ENCODE measurements around the gene NR1I3. TPM values are rescaled to one million over a fixed set of nuclear protein-coding genes. Genes with fewer than 3 reads are reported as not detected.
"Not testable (repeated sequence)": the region's sequence is repeated elsewhere in the genome, so short reads cannot be mapped to it uniquely, and the experiment has no call there.

The NR1I3 gene
- total and polyA plus RNA-seq, 2 experiments from 2014 or later = 0.50 TPM; not detected in 1

DNA sequence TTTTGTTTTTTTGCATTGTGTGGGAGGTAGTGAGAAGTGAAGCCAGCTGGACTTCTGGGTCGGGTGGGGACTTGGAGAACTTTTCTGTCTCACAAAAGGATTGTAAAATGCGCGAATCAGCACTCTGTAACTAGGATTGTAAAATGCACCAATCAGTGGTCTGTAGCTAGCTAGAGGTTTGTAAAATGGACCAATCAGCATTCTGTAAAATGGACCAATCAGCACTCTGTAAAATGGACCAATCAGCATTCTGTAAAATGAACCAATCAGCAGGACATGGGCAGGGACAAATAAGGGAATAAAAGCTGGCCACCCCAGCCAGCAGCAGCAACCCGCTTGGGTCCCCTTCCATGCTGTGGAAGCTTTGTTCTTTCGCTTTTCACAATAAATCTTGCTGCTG lies 12.1 kb upstream of the NR1I3 start:
- H3K27ac Mint-ChIP-seq, ATAC-seq: not testable (repeated sequence)

GRCh38 chr1:161244888-161245287 lies 6.9 kb upstream of the NR1I3 start:
- H3K27me3 Mint-ChIP-seq (ENCODE audit: insufficient read depth, low read depth, poor library complexity) = peaks cover 2% of the 10 kb centered on the region
- H3F3A ChIP-seq (replicated peaks; ENCODE audit: low read depth) = no peaks in the 10 kb centered on the region
- peaks cover 3% of the 10 kb centered on the region; the same call in 1 of the 2 replicates for H3K9me2 ChIP-seq (ENCODE audit: insufficient read depth)
- TF ChIP-seq POLR2AphosphoS5 (IDR thresholded peaks at IDR 0.05; ENCODE audit: low read depth) (no peak), ETS1 (IDR thresholded peaks at IDR 0.05) (no peak), CTCF (conservative IDR thresholded peaks at IDR 0.05; ENCODE audit: low read depth in 2 of 2) (no peak), STAT1 (IDR thresholded peaks at IDR 0.05; ENCODE audit: unreplicated experiment) (no peak), REST (IDR thresholded peaks at IDR 0.05; ENCODE audit: unreplicated experiment) (no peak)
- no peak overlapping the region for H3K27ac Mint-ChIP-seq
- H3K36me3 ChIP-seq (ENCODE audit: insufficient read depth) = no peaks in the 10 kb centered on the region
- peaks cover 2% of the 10 kb centered on the region; the same call in 1 of the 3 replicates for H3K9me3 Mint-ChIP-seq
- ATAC-seq (no peak), DNase-seq (ENCODE audit: low spot score) (no peak)
- H2AFZ ChIP-seq = no peak overlapping the region
- no peaks in the 10 kb centered on the region for H3K79me2 ChIP-seq (replicated peaks; ENCODE audit: insufficient read depth)
- no peaks in the 10 kb centered on the region for H3K27me3 ChIP-seq (ENCODE audit: insufficient read depth)
- H3K4me3 Mint-ChIP-seq = no peak overlapping the region
- no peaks in the 10 kb centered on the region for H3K4me1 Mint-ChIP-seq
- H3K4me1 ChIP-seq (ENCODE audit: insufficient read depth) = no peaks in the 10 kb centered on the region
- H3K27ac ChIP-seq (ENCODE audit: low read depth) = no peak overlapping the region
- H3K4me3 ChIP-seq = no peak overlapping the region
- no peak overlapping the region for H3K4me2 ChIP-seq
- H4K20me1 ChIP-seq (replicated peaks; ENCODE audit: insufficient read depth) = no peaks in the 10 kb centered on the region
- H3K36me3 Mint-ChIP-seq (ENCODE audit: low read depth) = no peaks in the 10 kb centered on the region

More for the DNA sequence above, 12.1 kb upstream of the NR1I3 start:
- not testable (repeated sequence) for H3K4me1 ChIP-seq (ENCODE audit: insufficient read depth); H3K9me2 ChIP-seq (ENCODE audit: insufficient read depth); H3K4me3 Mint-ChIP-seq; H3F3A ChIP-seq (replicated peaks; ENCODE audit: low read depth); H3K4me3 ChIP-seq; H3K4me1 Mint-ChIP-seq; H3K27me3 ChIP-seq (ENCODE audit: insufficient read depth); H3K36me3 ChIP-seq (ENCODE audit: insufficient read depth); H3K27me3 Mint-ChIP-seq (ENCODE audit: insufficient read depth, low read depth, poor library complexity); H3K4me2 ChIP-seq; H3K79me2 ChIP-seq (replicated peaks; ENCODE audit: insufficient read depth); H4K20me1 ChIP-seq (replicated peaks; ENCODE audit: insufficient read depth); H3K9me3 Mint-ChIP-seq; DNase-seq (ENCODE audit: low spot score); H3K36me3 Mint-ChIP-seq (ENCODE audit: low read depth); H3K27ac ChIP-seq (ENCODE audit: low read depth)
- H2AFZ ChIP-seq = peak overlapping the region; percentile 98

Measured in GM23338 (cell line).